A549 (cell line): Measurements from ENCODE around the gene PDXP. TPM values are rescaled to one million over a fixed set of nuclear protein-coding genes. Genes with fewer than 3 reads are reported as not detected.

Experiments
- ATAC-seq, 2 experiments: fragments of 200-7000 bp in 1 of 2; fragments of >200 bp in 1 of 2; cut with Nextera tagmentation in 1 of 2; cut with Tn5 transposase in 1 of 2; 3 replicates each; pipeline versions ENCODE4 v1.8.0 to v1.9.1; 2018 to 2020; ENCODE audit warnings: mild to moderate bottlenecking in 1 of 2, moderate library complexity in 1 of 2
- CTCF ChIA-PET: fragments of 300-600 bp; sonication (Branson Sonifier 250); formaldehyde crosslinking; extraction: SDS; loops from one replicate; lab custom pipeline; 2021; ENCODE audit warnings: antibody characterized with exemption, inconsistent platforms; lab: Yijun Ruan, JAX
- POLR2A ChIA-PET: fragments of 350-600 bp; formaldehyde crosslinking; extraction: SDS; loops from one replicate; lab custom pipeline; 2021; ENCODE audit warnings: antibody characterized with exemption, inconsistent platforms; lab: Yijun Ruan, JAX
- DNase-seq, 2 experiments: peaks; one replicate each; pipeline versions ENCODE4 v3.0.0 to v3.0.0-alpha.2; 2011 to 2016; ENCODE audit warnings: low read depth in 1 of 2, low spot score in 1 of 2
- FAIRE-seq: peaks from 2 replicates; lab custom pipeline; 2011; peaks lifted over from hg19 to GRCh38; lab: Jason Lieb, UNC
- H3K27ac ChIP-seq, 2 experiments: fragments of >200 bp; sonication (Bioruptor Twin); formaldehyde crosslinking; 3 replicates each; pipeline ENCODE4 v1.5.1; 2016 to 2017
- H3K4me1 ChIP-seq: fragments of >200 bp; sonication (Bioruptor Twin); formaldehyde crosslinking; 3 replicates; pipeline ENCODE4 v1.6.1; 2016
- H3K4me2 ChIP-seq: fragments of >200 bp; sonication (Bioruptor Twin); formaldehyde crosslinking; 3 replicates; pipeline ENCODE4 v1.6.1; 2016
- H3K4me3 ChIP-seq: fragments of >200 bp; sonication (Bioruptor Twin); formaldehyde crosslinking; 3 replicates; pipeline ENCODE4 v1.5.1; 2016
- H3K9me3 ChIP-seq: fragments of >200 bp; sonication (Bioruptor Twin); formaldehyde crosslinking; 3 replicates; pipeline ENCODE4 v1.6.1; 2016
- ATOH8 ChIP-seq: fragments of 250-450 bp; sonication (Bioruptor Pico); IDR thresholded peaks from 2 replicates; pipeline ENCODE4 v1.5.0; 2020; ENCODE audit warnings: low read depth, mild to moderate bottlenecking, moderate library complexity
- BCL3 ChIP-seq: fragments of >200 bp; sonication (Bioruptor Twin); formaldehyde crosslinking; IDR thresholded peaks from 3 replicates; pipeline ENCODE4 v1.6.1; 2016
- E2F6 ChIP-seq: IDR thresholded peaks from 2 replicates; pipeline ENCODE4 v1.6.1; 2012; ENCODE audit warnings: low read depth, borderline replicate concordance
- EHF ChIP-seq: fragments of 250-450 bp; sonication (Bioruptor Pico); IDR thresholded peaks from 2 replicates; pipeline ENCODE4 v1.5.0; 2020; ENCODE audit warnings: mild to moderate bottlenecking
- ELK1 ChIP-seq: fragments of 150-350 bp; IDR thresholded peaks from 2 replicates; pipeline ENCODE4 v1.6.1; 2014; ENCODE audit warnings: low read depth, mild to moderate bottlenecking, low read length
- ESRRA ChIP-seq: fragments of 150-350 bp; IDR thresholded peaks from 2 replicates; pipeline ENCODE4 v1.6.1; 2014; ENCODE audit warnings: mild to moderate bottlenecking, low read length, borderline replicate concordance
- FOSB ChIP-seq: fragments of 250-450 bp; sonication (Bioruptor Pico); IDR thresholded peaks from 2 replicates; pipeline ENCODE4 v1.5.0; 2020; ENCODE audit warnings: mild to moderate bottlenecking, moderate library complexity
- FOXS1 ChIP-seq: fragments of 250-450 bp; sonication (Bioruptor Pico); IDR thresholded peaks from 2 replicates; pipeline ENCODE4 v1.5.0; 2020; ENCODE audit warnings: mild to moderate bottlenecking, moderate library complexity
- GATA3 ChIP-seq: IDR thresholded peaks from 2 replicates; pipeline ENCODE4 v1.6.1; 2012; ENCODE audit warnings: borderline replicate concordance
- HEYL ChIP-seq: fragments of 250-450 bp; sonication (Bioruptor Pico); IDR thresholded peaks from 2 replicates; pipeline ENCODE4 v1.8.0; 2021; ENCODE audit warnings: mild to moderate bottlenecking, moderate library complexity
- HOXB13 ChIP-seq: fragments of 250-450 bp; sonication (Bioruptor Pico); IDR thresholded peaks from 2 replicates; pipeline ENCODE4 v1.5.0; 2020; ENCODE audit warnings: low read depth, mild to moderate bottlenecking, moderate library complexity
- JUN ChIP-seq, 2 experiments: fragments of >200 bp; sonication (Bioruptor Twin); formaldehyde crosslinking; IDR thresholded peaks; 2 replicates in 1 of 2; 3 replicates in 1 of 2; pipeline ENCODE4 v1.6.1; 2016 to 2017
- KDM1A ChIP-seq: fragments of 200-600 bp; sonication (generic); IDR thresholded peaks from 2 replicates; pipeline ENCODE4 v1.6.1; 2016; ENCODE audit warnings: low read depth, mild to moderate bottlenecking
- POLR2A ChIP-seq: IDR thresholded peaks from 2 replicates; pipeline ENCODE4 v1.6.1; 2012; ENCODE audit warnings: mild to moderate bottlenecking, low read length
- RAD21 ChIP-seq, 2 experiments: fragments of >200 bp in 1 of 2; sonication (Bioruptor Twin) in 1 of 2; formaldehyde crosslinking in 1 of 2; IDR thresholded peaks in 1 of 2; conservative IDR thresholded peaks in 1 of 2; 2 replicates in 1 of 2; 3 replicates in 1 of 2; pipeline ENCODE4 v1.6.1; 2012 to 2018; ENCODE audit warnings: inconsistent platforms in 1 of 2
- SMC3 ChIP-seq: fragments of >200 bp; sonication (Bioruptor Twin); formaldehyde crosslinking; IDR thresholded peaks from 3 replicates; pipeline ENCODE4 v1.6.1; 2018; ENCODE audit warnings: inconsistent platforms
- ZSCAN20 ChIP-seq: fragments of 250-450 bp; sonication (Bioruptor Pico); IDR thresholded peaks from 2 replicates; pipeline ENCODE4 v1.8.0; 2022; ENCODE audit warnings: mild to moderate bottlenecking, moderate library complexity
- WGBS: methylation state at CpG from one replicate; pipeline ENCODE4 v1.1.6; 2017; ENCODE audit errors: missing lambda C conversion rate; 5-methylcytosine and 5-hydroxymethylcytosine counted together
- polyA plus RNA-seq, 4 experiments: library from polyadenylated mRNA; depleted of rRNA in 3 of 4; stranded (reverse); fragments of >200 nt; fragmentation: RNase III in 1 of 4; extraction: RNeasy Plus Mini Kit Qiagen cat#74134 plus additional on column Dnase treatment in 1 of 4; gene quantifications; 2 replicates in 3 of 4; 3 replicates in 1 of 4; pipeline ENCODE4 v1.2.3, GENCODE V29; 2011 to 2017

The PDXP gene
- polyA plus RNA-seq, 2 of the 4 experiments (the other 2 are of a cell fraction) = 11.5 to 13.1 TPM

GRCh38 chr22:37662039-37662438 lies 3.5 kb downstream of the PDXP start:
- ChIA-PET CTCF (interaction anchor here (0.9 to 5.3 kb wide), 9 partner anchors 10 to 72 kb away, joined by 3 to 18 read pairs (median 3); no protein-coding TSS in a partner anchor), POLR2A (no interaction called here)
- ATAC-seq = no peak
- Histone ChIP-seq H3K27ac (no peak overlapping the region), H3K4me3 (no peak overlapping the region), H3K4me1 (peaks cover 15% of the 10 kb centered on the region), H3K9me3 (no peaks in the 10 kb centered on the region), H3K4me2 (no peak overlapping the region)
- DNase-seq = no peak
- no peak for FAIRE-seq
- TF ChIP-seq RAD21 (conservative IDR thresholded peaks at IDR 0.05 in 1 of 2, IDR thresholded peaks at IDR 0.05 in 1 of 2) = no peak
- no peak for TF ChIP-seq HOXB13 (CRISPR knock-in tag)
- TF ChIP-seq GATA3 = no peak
- no peak for TF ChIP-seq EHF (CRISPR knock-in tag)
- TF ChIP-seq ZSCAN20 (CRISPR knock-in tag) = no peak
- no peak for TF ChIP-seq ATOH8 (CRISPR knock-in tag)
- no peak for TF ChIP-seq KDM1A
- TF ChIP-seq HEYL (CRISPR knock-in tag) = no peak
- TF ChIP-seq ESRRA = no peak
- no peak for TF ChIP-seq BCL3
- no peak for TF ChIP-seq FOXS1 (CRISPR knock-in tag)
- no peak for TF ChIP-seq POLR2A
- no peak for TF ChIP-seq ELK1
- TF ChIP-seq SMC3 = no peak
- WGBS = 85% methylated on average over 4 of the region's 5 CpGs

- no peak overlapping the region for H3K27ac ChIP-seq
- POLR2A ChIA-PET = no interaction called here
- no peak for DNase-seq
- H3K4me2 ChIP-seq = no peak overlapping the region
- no peak for FAIRE-seq
- peaks cover 10% of the 10 kb centered on the region; the same call in 2 of the 3 replicates for H3K4me1 ChIP-seq
- H3K9me3 ChIP-seq = no peaks in the 10 kb centered on the region
- WGBS = 89% methylated on average over 15 of the region's 16 CpGs
- no peak overlapping the region for H3K4me3 ChIP-seq
- ATAC-seq = no peak
- CTCF ChIA-PET = interaction anchor here (0.6 to 5.3 kb wide), 5 partner anchors 12 to 111 kb away, joined by 3 to 17 read pairs (median 4); partner anchors contain the start of gene LGALS1
- no peak for TF ChIP-seq FOSB
- no peak for TF ChIP-seq BCL3
- no peak for TF ChIP-seq JUN (IDR thresholded peaks at IDR 0.05)
- no peak for TF ChIP-seq E2F6
Observed at GRCh38 chr22:37663521-37664140, 5.1 kb downstream of the PDXP start.
